ENCODE measurements around the gene IRF8. TPM values are rescaled to one million over a fixed set of nuclear protein-coding genes. Genes with fewer than 3 reads are reported as not detected.
"Not testable (repeated sequence)": the region's sequence is repeated elsewhere in the genome, so short reads cannot be mapped to it uniquely, and the experiment has no call there.

Gene IRF8
- polyA plus RNA-seq, 3 donors, result 3.7 to 6.2 (median 4.3) TPM

- DNase-seq, result no peak
Observed at GRCh38 chr16:85864965-85865364, 34.0 kb upstream of the IRF8 start.

DNA sequence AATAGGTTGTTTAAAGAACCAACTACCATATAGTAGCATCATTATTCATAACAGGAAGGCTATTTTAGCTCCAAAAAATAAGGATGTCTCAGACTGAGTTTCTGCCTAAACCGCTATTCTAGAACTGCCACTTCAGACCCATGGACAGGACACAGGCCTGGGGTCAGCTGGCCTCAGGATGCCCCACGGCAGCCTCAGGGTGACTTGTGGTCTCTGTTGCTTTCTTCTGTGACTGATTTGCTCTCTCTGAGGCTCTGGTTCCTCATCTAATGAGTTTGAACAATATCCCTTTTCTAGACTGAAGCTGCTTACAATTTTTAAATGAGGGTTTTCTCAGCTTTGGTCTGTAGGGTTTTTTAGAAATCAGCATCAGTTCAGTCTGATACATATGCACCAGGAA is 31.8 kb upstream of the IRF8 start:
- no peak for DNase-seq

- DNase-seq, result no peak
Observed at GRCh38 chr16:85868495-85868894, 30.5 kb upstream of the IRF8 start.

DNA sequence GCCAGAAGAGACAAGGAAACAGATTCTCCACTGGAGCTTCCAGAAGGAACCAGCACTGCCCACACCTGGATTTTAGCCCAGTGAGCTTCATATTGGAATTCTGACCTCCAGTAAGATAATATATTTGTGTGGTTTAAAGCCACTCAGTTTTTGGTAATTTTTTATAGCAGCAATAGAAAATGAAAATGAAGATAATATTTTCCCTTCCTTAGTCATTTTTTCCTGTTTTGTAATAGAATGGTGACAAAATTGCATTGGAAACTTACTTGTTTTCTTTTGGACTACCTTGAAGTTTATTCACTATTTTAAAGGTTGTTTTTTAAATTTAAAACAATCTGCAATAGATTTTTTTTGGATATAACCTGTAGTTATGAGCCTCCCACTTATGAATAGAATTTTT is 29.8 kb upstream of the IRF8 start:
- DNase-seq, result no peak

- no peak for DNase-seq
Observed at GRCh38 chr16:85869785-85870558, 29.0 kb upstream of the IRF8 start.

- no peak for DNase-seq
Observed at GRCh38 chr16:85871756-85872155, 27.2 kb upstream of the IRF8 start.

GRCh38 chr16:85872734-85873133 is 26.2 kb upstream of the IRF8 start:
- no peak for DNase-seq

GRCh38 chr16:85873153-85873552 is 25.8 kb upstream of the IRF8 start:
- DNase-seq, result no peak

GRCh38 chr16:85874031-85874430 is 24.9 kb upstream of the IRF8 start:
- DNase-seq, result not testable (repeated sequence)

DNA sequence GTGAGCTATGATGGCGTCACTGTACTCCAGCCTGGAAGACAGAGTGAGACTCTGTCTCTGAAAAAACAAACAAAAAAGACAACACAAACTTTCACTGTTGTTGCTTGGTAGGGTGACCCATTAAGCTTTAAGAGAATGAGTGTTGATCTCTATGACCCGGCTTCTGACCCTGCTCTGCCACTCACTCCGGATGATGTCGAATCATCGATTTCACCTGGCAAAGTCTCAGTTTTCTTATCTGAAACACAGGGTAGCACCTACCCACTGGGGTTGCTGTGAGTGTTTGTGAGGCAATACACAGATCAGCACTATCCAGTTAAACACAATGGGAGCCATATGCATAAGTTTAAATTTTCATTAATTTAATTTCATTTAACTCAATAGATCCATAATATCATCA is 20.6 kb upstream of the IRF8 start:
- no peak for DNase-seq

DNA sequence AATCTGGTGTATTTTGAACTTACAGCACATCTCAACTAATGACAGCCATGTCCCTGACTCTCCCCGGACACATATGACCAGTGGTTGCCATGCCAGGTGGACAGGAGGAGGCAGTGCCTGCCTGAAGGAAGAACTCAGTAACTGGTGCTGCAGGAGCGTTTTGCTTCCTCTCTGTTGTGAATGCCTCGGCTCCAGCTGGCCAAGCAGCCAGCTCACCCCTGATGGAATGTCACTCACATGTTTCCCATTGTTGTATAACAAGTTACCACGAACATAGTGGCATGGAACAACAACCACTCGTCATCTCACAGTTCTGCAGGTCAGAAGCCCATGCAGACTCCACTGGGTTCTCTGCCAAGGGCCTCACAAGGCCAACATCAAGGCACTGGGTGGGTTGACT is 20.1 kb upstream of the IRF8 start:
- no peak for DNase-seq

- no peak for DNase-seq
Observed at GRCh38 chr16:85879549-85879948, 19.4 kb upstream of the IRF8 start.

GRCh38 chr16:85879975-85880831 is 18.8 kb upstream of the IRF8 start:
- no peak for DNase-seq

DNA sequence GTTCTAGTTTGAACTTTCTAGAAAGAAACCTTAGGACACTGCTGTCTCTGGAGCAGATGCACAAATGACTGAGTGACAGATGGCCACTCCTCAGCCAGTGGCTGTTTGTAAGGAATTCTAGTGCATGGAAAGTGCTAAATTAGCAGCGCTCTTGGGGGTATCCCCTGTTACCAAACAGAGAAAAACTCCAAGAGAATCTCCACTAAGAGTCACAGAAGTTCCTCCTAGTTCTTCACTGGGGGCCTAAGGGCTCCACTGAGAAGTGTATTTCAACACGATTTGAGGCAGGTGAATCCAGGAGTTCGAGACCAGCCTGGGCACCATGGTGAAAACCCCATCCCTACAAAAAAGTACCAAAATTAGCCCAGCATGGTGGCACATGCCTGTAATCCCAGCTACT is 18.1 kb upstream of the IRF8 start:
- no peak for DNase-seq

GRCh38 chr16:85881436-85881835 is 17.5 kb upstream of the IRF8 start:
- DNase-seq, result no peak

- no peak for DNase-seq
Observed at GRCh38 chr16:85882181-85882810, 16.7 kb upstream of the IRF8 start.

DNA sequence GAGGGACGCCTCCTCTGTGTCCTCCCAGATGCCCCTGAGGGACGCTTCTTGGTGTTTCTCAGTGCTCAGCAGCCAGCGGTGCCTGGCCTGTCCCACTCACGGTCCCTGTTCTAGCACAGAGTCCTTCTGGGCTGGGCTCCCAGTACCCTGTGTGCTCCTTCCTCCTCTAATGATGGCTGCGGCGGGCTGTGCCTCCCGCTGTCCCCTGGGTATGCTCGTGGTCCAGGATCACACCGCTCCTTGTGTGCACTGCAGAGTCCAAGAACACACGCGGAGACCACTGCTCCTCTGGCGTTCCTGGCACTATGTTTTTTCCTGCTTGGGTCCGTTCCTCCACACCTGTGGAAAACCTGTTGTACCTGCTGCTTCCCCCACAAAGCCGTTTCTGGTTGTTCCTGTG is 15.1 kb upstream of the IRF8 start:
- no peak for DNase-seq

GRCh38 chr16:85884808-85885463 is 14.0 kb upstream of the IRF8 start:
- DNase-seq, result no peak

DNA sequence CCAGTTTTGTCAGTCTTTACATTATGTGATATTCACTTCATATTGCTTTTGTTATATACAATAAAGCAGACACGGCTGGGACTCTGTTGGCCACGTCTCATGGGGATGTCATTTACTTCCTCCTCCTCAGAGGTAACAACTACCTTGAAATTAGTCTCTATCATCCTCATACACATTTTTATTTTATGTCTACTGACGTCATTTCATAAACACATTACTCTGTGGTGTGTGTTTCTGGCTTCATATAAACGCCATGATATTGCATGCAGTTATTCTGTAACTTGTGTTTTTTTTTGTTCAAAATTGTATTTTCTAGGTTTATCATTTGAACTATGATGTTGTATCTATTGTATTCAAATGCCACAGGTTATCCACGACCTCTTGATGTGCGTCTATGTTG is 13.4 kb upstream of the IRF8 start:
- DNase-seq, result no peak

GRCh38 chr16:85888405-85889331 is 10.3 kb upstream of the IRF8 start:
- DNase-seq, result no peak

All from renal pelvis (tissue), 4 donors.